ENCODE data around the gene ARHGAP40. TPM values are rescaled to one million over a fixed set of nuclear protein-coding genes. Genes with fewer than 3 reads are reported as not detected.

ARHGAP40 gene
- total and polyA plus RNA-seq, 2 of the 4 experiments (the other 2 are of a cell fraction), result not detected

DNA sequence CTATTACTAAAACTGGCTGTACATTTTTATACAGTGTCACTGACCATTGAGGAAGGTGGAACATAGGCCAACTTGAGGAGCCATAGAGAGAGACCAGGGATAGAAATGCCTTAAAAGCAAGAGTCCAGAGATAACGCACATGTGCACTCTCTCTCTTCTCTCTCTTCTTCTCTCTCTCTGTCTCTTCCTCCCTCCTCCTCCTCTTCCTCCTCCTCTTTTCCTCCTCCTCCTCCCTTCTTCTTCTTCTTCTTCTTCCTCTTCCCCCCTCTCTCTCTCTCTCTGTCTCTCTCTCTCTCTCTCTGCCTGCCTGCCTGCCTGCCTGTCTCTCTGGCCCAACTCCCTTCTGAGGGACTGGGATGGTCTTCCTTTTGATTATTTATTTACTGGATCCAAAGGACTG lies 36.9 kb upstream of the ARHGAP40 start:
- H3K23ac ChIP-seq (ENCODE audit: low read depth, low read length), result no peak overlapping the region
- H2AK5ac ChIP-seq (ENCODE audit: low read depth, low read length), result no peak overlapping the region
- no peak overlapping the region for H2BK5ac ChIP-seq (ENCODE audit: low read depth, low read length, poor library complexity, severe bottlenecking)
- H3K4ac ChIP-seq (ENCODE audit: low read depth, low read length), result no peak overlapping the region
- no peak overlapping the region for H3K27ac ChIP-seq (ENCODE audit: insufficient read depth, low read length)
- no peak overlapping the region for H2BK120ac ChIP-seq (ENCODE audit: low read depth, low read length)
- H4K20me1 ChIP-seq (ENCODE audit: insufficient read depth, low read length), result no peaks in the 10 kb centered on the region
- no TSS peak for BruUV-seq (replicated peaks)
- no peak overlapping the region for H3K4me2 ChIP-seq (ENCODE audit: low read depth, low read length)
- in situ Hi-C loops (cut with MboI; ENCODE audit: low sequenced_read_pairs) (no loop called here), dilution Hi-C loops (cut with HindIII; ENCODE audit: low sequenced_read_pairs, unreplicated experiment) (no loop called here), intact Hi-C loops (cut with micrococcal nuclease) (no loop called here)
- ATAC-seq (ENCODE audit: low read depth) (no peak), DNase-seq (no peak)
- no peak overlapping the region for H2BK15ac ChIP-seq (ENCODE audit: low read depth, low read length)
- no peaks in the 10 kb centered on the region for H3K9me3 ChIP-seq (ENCODE audit: control insufficient read depth, insufficient read depth, low read length)
- WGBS, 2 experiments (ENCODE audit: extremely low coverage in 2 of 2, insufficient read length in 1 of 2), result no CpG with 5 or more reads among the region's 1 CpG
- H3K79me1 ChIP-seq (ENCODE audit: low read depth in 1 of 2, low read length in 2 of 2), result peaks cover 0 to 5% of the 10 kb centered on the region in 2 experiments; a peak in 1 of 4 replicates
- no peak overlapping the region for H4K8ac ChIP-seq (ENCODE audit: low read depth in 2 of 2, low read length in 2 of 2)
- H2BK20ac ChIP-seq (ENCODE audit: low read depth, low read length), result no peak overlapping the region
- no peak overlapping the region for H4K5ac ChIP-seq (ENCODE audit: low read depth, low read length)
- H2AFZ ChIP-seq (replicated peaks; ENCODE audit: low read length, poor library complexity), result no peak overlapping the region
- H3K36me3 ChIP-seq (ENCODE audit: control insufficient read depth, insufficient read depth, low read length), result peaks cover 19% of the 10 kb centered on the region
- no peak overlapping the region for H4K91ac ChIP-seq (ENCODE audit: insufficient read depth, low read depth, low read length)
- H3K9ac ChIP-seq (ENCODE audit: low read depth, low read length), result no peak overlapping the region
- no peaks in the 10 kb centered on the region for H3K27me3 ChIP-seq (ENCODE audit: control insufficient read depth, insufficient read depth, low read length)
- H3K18ac ChIP-seq (ENCODE audit: low read depth, low read length), result no peak overlapping the region
- H3K14ac ChIP-seq (replicated peaks; ENCODE audit: low read depth, low read length), result no peak overlapping the region
- POLR2A ChIA-PET (ENCODE audit: unreplicated experiment), result no interaction called here
- H3K56ac ChIP-seq (ENCODE audit: extremely low read depth, insufficient read depth, low read length), result no peak overlapping the region
- CTCF ChIA-PET, result no interaction called here
- no peaks in the 10 kb centered on the region for H3K9me1 ChIP-seq (ENCODE audit: insufficient read depth, low read length)
- TF ChIP-seq BHLHE40 (IDR thresholded peaks at IDR 0.05; ENCODE audit: low read depth, low read length), result no peak
- TF ChIP-seq CHD1 (IDR thresholded peaks at IDR 0.05; ENCODE audit: low read depth, low read length), result no peak
- TF ChIP-seq FOS (IDR thresholded peaks at IDR 0.05; ENCODE audit: low read depth, low read length), result no peak
- TF ChIP-seq RCOR1 (IDR thresholded peaks at IDR 0.05; ENCODE audit: insufficient replicate concordance, low read length), result no peak
- H2AK9ac ChIP-seq (replicated peaks; ENCODE audit: low read depth, low read length, poor library complexity), result no peak overlapping the region
- H3K4me1 ChIP-seq (ENCODE audit: control insufficient read depth, insufficient read depth, low read length), result no peaks in the 10 kb centered on the region
- no peak overlapping the region for H3K4me3 ChIP-seq (ENCODE audit: insufficient read depth, low read depth, low read length)

Measured in IMR-90 (cell line).